SK-N-MC (cell line): ENCODE results near the gene CDKAL1.

ENCODE experiments used
- EZH2 ChIP-seq: fragments of 200-600 bp; sonication (generic); IDR thresholded peaks from one replicate; pipeline ENCODE4 v1.6.1; 2017; ENCODE audit warnings: antibody characterized with exemption
- FOXP2 ChIP-seq: optimal IDR thresholded peaks from 2 replicates; pipeline ENCODE3; 2011; ENCODE audit warnings: mild to moderate bottlenecking, moderate library complexity; ENCODE audit not compliant: insufficient read depth; ENCODE audit errors: extremely low read length, control extremely low read depth
- POLR2AphosphoS5 ChIP-seq: IDR thresholded peaks from 2 replicates; pipeline ENCODE4 v1.6.1; 2012; ENCODE audit warnings: mild to moderate bottlenecking, low read depth, low read length, borderline replicate concordance

- TF ChIP-seq FOXP2 (no peak), EZH2 (no peak), POLR2AphosphoS5 (no peak)
Observed at GRCh38 chr6:21181866-21182265, 647.6 kb downstream of the CDKAL1 start.
